GM21423 (cell line): ENCODE data around the gene OOSP2.

Source experiments
- ATAC-seq: cut with Tn5 transposase; IDR thresholded peaks from one replicate; pipeline ENCODE4 v1.9.1; 2021; ENCODE audit warnings: mild to moderate bottlenecking, moderate library complexity; ENCODE audit not compliant: unreplicated experiment

Gene OOSP2

GRCh38 chr11:60077981-60078380 is 37.8 kb downstream of the OOSP2 start:
- no peak for ATAC-seq

- no peak for ATAC-seq
Observed at GRCh38 chr11:60078745-60079144, 38.5 kb downstream of the OOSP2 start.

GRCh38 chr11:60080535-60080934 is 40.3 kb downstream of the OOSP2 start:
- ATAC-seq, result no peak

- no peak for ATAC-seq
Observed at GRCh38 chr11:60084631-60085273, 44.5 kb downstream of the OOSP2 start.

GRCh38 chr11:60085909-60086308 is 45.7 kb downstream of the OOSP2 start:
- ATAC-seq, result no peak

GRCh38 chr11:60087239-60087638 is 47.0 kb downstream of the OOSP2 start:
- no peak for ATAC-seq

GRCh38 chr11:60088364-60088763 is 48.2 kb downstream of the OOSP2 start, which contains the start of gene MS4A2:
MS4A2 (plus strand) TSS chr11:60088664; CDS start chr11:60088766, 102 bp downstream.
- no peak for ATAC-seq

GRCh38 chr11:60095477-60096120 is 55.4 kb downstream of the OOSP2 start:
- no peak for ATAC-seq

- no peak for ATAC-seq
Observed at GRCh38 chr11:60097189-60097588, 57.0 kb downstream of the OOSP2 start.
